ENCODE results near the gene CELF2.
"Not testable (repeated sequence)": the region's sequence is repeated elsewhere in the genome, so short reads cannot be mapped to it uniquely, and the experiment has no call there.

CELF2 gene

GRCh38 chr10:11123892-11124291 is 106.2 kb downstream of the CELF2 start:
- not testable (repeated sequence) for DNase-seq (ENCODE audit: low read depth in 2 of 2, low spot score in 1 of 2)

- no peak for DNase-seq (ENCODE audit: low read depth in 2 of 2, low spot score in 1 of 2)
Observed at GRCh38 chr10:11125004-11125403, 107.3 kb downstream of the CELF2 start.

GRCh38 chr10:11127017-11127416 is 109.3 kb downstream of the CELF2 start:
- not testable (repeated sequence) for DNase-seq (ENCODE audit: low read depth in 2 of 2, low spot score in 1 of 2)

- no peak for DNase-seq (ENCODE audit: low read depth in 2 of 2, low spot score in 1 of 2)
Observed at GRCh38 chr10:11131112-11131639, 113.5 kb downstream of the CELF2 start.

GRCh38 chr10:11134411-11134810 is 116.7 kb downstream of the CELF2 start:
- no peak for DNase-seq (ENCODE audit: low read depth in 2 of 2, low spot score in 1 of 2)

GRCh38 chr10:11135709-11136108 is 118.0 kb downstream of the CELF2 start:
- DNase-seq (ENCODE audit: low read depth in 2 of 2, low spot score in 1 of 2) = no peak

- DNase-seq (ENCODE audit: low read depth in 2 of 2, low spot score in 1 of 2) = no peak
Observed at GRCh38 chr10:11138314-11139033, 120.8 kb downstream of the CELF2 start.

GRCh38 chr10:11140963-11141362 is 123.3 kb downstream of the CELF2 start:
- no peak for DNase-seq (ENCODE audit: low read depth in 2 of 2, low spot score in 1 of 2)

GRCh38 chr10:11141571-11142091 is 124.0 kb downstream of the CELF2 start:
- DNase-seq (ENCODE audit: low read depth in 2 of 2, low spot score in 1 of 2) = no peak

GRCh38 chr10:11142777-11143176 is 125.1 kb downstream of the CELF2 start:
- DNase-seq (ENCODE audit: low read depth in 2 of 2, low spot score in 1 of 2) = no peak

GRCh38 chr10:11143242-11143641 is 125.6 kb downstream of the CELF2 start:
- DNase-seq (ENCODE audit: low read depth in 2 of 2, low spot score in 1 of 2) = no peak

GRCh38 chr10:11144626-11145494 is 127.2 kb downstream of the CELF2 start:
- no peak for DNase-seq (ENCODE audit: low read depth in 2 of 2, low spot score in 1 of 2)

GRCh38 chr10:11145495-11145855 is 127.8 kb downstream of the CELF2 start:
- no peak for DNase-seq (ENCODE audit: low read depth in 2 of 2, low spot score in 1 of 2)

- no peak for DNase-seq (ENCODE audit: low read depth in 2 of 2, low spot score in 1 of 2)
Observed at GRCh38 chr10:11146402-11147171, 128.9 kb downstream of the CELF2 start.

- no peak for DNase-seq (ENCODE audit: low read depth in 2 of 2, low spot score in 1 of 2)
Observed at GRCh38 chr10:11147722-11148121, 130.1 kb downstream of the CELF2 start.

GRCh38 chr10:11148142-11149028 is 130.7 kb downstream of the CELF2 start:
- DNase-seq (ENCODE audit: low read depth in 2 of 2, low spot score in 1 of 2) = no peak

GRCh38 chr10:11149807-11150141 is 132.1 kb downstream of the CELF2 start:
- DNase-seq (ENCODE audit: low read depth in 2 of 2, low spot score in 1 of 2) = no peak

GRCh38 chr10:11150231-11150731 is 132.6 kb downstream of the CELF2 start:
- DNase-seq (ENCODE audit: low read depth in 2 of 2, low spot score in 1 of 2) = no peak

- no peak for DNase-seq (ENCODE audit: low read depth in 2 of 2, low spot score in 1 of 2)
Observed at GRCh38 chr10:11150879-11151415, 133.3 kb downstream of the CELF2 start.

GRCh38 chr10:11152801-11153200 is 135.1 kb downstream of the CELF2 start:
- DNase-seq (ENCODE audit: low read depth in 2 of 2, low spot score in 1 of 2) = no peak

Data from stimulated activated CD8-positive, alpha-beta memory T cell treated with anti-CD3 and anti-CD28 coated beads, Interleukin-4, amount 100 ng/mL, for 4 hours (primary cell).